Fibroblast of lung (primary cell): ENCODE results near the gene RXFP3. TPM values are rescaled to one million over a fixed set of nuclear protein-coding genes. Genes with fewer than 3 reads are reported as not detected.

Source experiments
- DNase-seq, 2 donors: peaks; one replicate each; pipeline versions ENCODE4 v3.0.0 to v3.0.0-alpha.2; 2010; ENCODE audit warnings: low read depth in 2 of 2
- H2AFZ ChIP-seq: 2 replicates; pipeline ENCODE4 v1.5.1; 2012; ENCODE audit warnings: low read length, control low read depth, inconsistent platforms
- H3K27ac ChIP-seq: 2 replicates; pipeline ENCODE4 v1.5.1; 2011; ENCODE audit warnings: low read length, control low read depth; ENCODE audit not compliant: insufficient read depth
- H3K27me3 ChIP-seq: 2 replicates; pipeline ENCODE4 v1.5.1; 2011; ENCODE audit warnings: mild to moderate bottlenecking, low read length; ENCODE audit not compliant: control insufficient read depth, insufficient read depth
- H3K36me3 ChIP-seq: 2 replicates; pipeline ENCODE4 v1.5.1; 2011; ENCODE audit warnings: low read length; ENCODE audit not compliant: control insufficient read depth, insufficient read depth
- H3K4me1 ChIP-seq: 2 replicates; pipeline ENCODE4 v1.5.1; 2011; ENCODE audit warnings: low read length; ENCODE audit not compliant: control insufficient read depth, insufficient read depth; ENCODE audit errors: extremely low read depth
- H3K4me2 ChIP-seq: 2 replicates; pipeline ENCODE4 v1.5.1; 2011; ENCODE audit warnings: low read length, control low read depth; ENCODE audit not compliant: insufficient read depth; ENCODE audit errors: extremely low read depth
- H3K4me3 ChIP-seq, 4 experiments: fragments of 200-600 bp in 1 of 4; sonication (generic) in 1 of 4; replicated peaks in 1 of 4; 2 replicates each; pipeline ENCODE4 v1.5.1; 2011 to 2016; ENCODE audit warnings: low read length in 4 of 4, low read depth in 3 of 4, mild to moderate bottlenecking in 3 of 4, control low read depth in 2 of 4, inconsistent platforms in 1 of 4, mixed read lengths in 1 of 4; ENCODE audit not compliant: insufficient read depth in 1 of 4; ENCODE audit errors: control extremely low read depth in 1 of 4
- H3K79me2 ChIP-seq: 2 replicates; pipeline ENCODE4 v1.5.1; 2012; ENCODE audit warnings: mild to moderate bottlenecking, low read length, inconsistent platforms; ENCODE audit not compliant: control insufficient read depth, insufficient read depth
- H3K9ac ChIP-seq: 2 replicates; pipeline ENCODE4 v1.5.1; 2011; ENCODE audit warnings: mild to moderate bottlenecking, low read length, control low read depth; ENCODE audit not compliant: insufficient read depth
- H3K9me3 ChIP-seq: 2 replicates; pipeline ENCODE4 v1.5.1; 2012; ENCODE audit warnings: low read depth, low read length; ENCODE audit not compliant: control insufficient read depth, insufficient read depth
- H4K20me1 ChIP-seq: 2 replicates; pipeline ENCODE4 v1.5.1; 2011; ENCODE audit warnings: low read length; ENCODE audit not compliant: control insufficient read depth, insufficient read depth; ENCODE audit errors: extremely low read depth
- EZH2 ChIP-seq: IDR thresholded peaks from 2 replicates; pipeline ENCODE4 v1.5.1; 2012; ENCODE audit warnings: low read length, control low read depth, mild to moderate bottlenecking; ENCODE audit errors: missing control alignments
- polyA plus RNA-seq, 2 donors: library from polyadenylated mRNA; depleted of rRNA in 1 of 2; stranded (reverse) in 1 of 2; unstranded in 1 of 2; fragments of >200 nt; gene quantifications; 2 replicates each; pipeline ENCODE4 v1.2.1, GENCODE V29; 2011 to 2012; ENCODE audit warnings: missing spikeins in 1 of 2
- total RNA-seq: library from RNA; depleted of rRNA; stranded (reverse); fragments of >200 nt; gene quantifications from 2 replicates; pipeline ENCODE4 v1.2.1, GENCODE V29; 2014
- TF ChIP-seq, protein P1 (sequence below), 2 donors: IDR thresholded peaks in 1 of 2; conservative IDR thresholded peaks in 1 of 2; 1 replicate in 1 of 2; 2 replicates in 1 of 2; pipeline ENCODE4 v1.5.1; 2011 to 2012; ENCODE audit warnings: low read length in 2 of 2, control low read depth in 1 of 2, inconsistent platforms in 1 of 2, low read depth in 1 of 2, mild to moderate bottlenecking in 1 of 2

The RXFP3 gene
- total and polyA plus RNA-seq, 2 donors (not counting 1 experiment from before 2014, with no cell fraction given): not detected

DNA sequence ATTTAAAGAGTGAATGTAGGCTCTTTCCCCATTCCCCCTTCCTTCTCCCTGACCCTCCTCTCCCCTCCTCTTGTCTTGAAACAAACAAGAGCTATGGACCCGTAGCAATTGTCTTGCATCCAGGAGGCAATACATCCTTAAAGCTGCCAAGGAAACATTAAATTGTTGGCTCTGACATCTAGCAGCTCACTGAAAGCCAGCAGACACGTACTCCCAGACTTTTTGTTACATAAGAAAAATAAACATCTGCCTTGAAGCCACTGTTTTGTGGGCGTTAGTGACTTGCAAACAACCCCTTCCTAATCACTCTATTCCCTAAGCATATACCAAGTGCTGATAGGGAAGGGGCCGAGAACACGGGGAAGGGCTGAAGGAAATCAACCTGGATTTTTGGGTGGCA, 39.7 kb downstream of the RXFP3 start:
- Histone ChIP-seq H3K4me1 (no peaks in the 10 kb centered on the region), H3K79me2 (no peaks in the 10 kb centered on the region), H3K9me3 (no peaks in the 10 kb centered on the region), H3K9ac (no peak overlapping the region), H3K27me3 (no peaks in the 10 kb centered on the region), H3K4me2 (no peak overlapping the region), H3K4me3 (no peak overlapping the region), H3K36me3 (no peaks in the 10 kb centered on the region), H4K20me1 (no peaks in the 10 kb centered on the region), H2AFZ (no peak overlapping the region), H3K27ac (no peak overlapping the region)
- TF ChIP-seq, protein P1, sequence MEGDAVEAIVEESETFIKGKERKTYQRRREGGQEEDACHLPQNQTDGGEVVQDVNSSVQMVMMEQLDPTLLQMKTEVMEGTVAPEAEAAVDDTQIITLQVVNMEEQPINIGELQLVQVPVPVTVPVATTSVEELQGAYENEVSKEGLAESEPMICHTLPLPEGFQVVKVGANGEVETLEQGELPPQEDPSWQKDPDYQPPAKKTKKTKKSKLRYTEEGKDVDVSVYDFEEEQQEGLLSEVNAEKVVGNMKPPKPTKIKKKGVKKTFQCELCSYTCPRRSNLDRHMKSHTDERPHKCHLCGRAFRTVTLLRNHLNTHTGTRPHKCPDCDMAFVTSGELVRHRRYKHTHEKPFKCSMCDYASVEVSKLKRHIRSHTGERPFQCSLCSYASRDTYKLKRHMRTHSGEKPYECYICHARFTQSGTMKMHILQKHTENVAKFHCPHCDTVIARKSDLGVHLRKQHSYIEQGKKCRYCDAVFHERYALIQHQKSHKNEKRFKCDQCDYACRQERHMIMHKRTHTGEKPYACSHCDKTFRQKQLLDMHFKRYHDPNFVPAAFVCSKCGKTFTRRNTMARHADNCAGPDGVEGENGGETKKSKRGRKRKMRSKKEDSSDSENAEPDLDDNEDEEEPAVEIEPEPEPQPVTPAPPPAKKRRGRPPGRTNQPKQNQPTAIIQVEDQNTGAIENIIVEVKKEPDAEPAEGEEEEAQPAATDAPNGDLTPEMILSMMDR (conservative IDR thresholded peaks at IDR 0.05 in 1 of 2, IDR thresholded peaks at IDR 0.05 in 1 of 2; ENCODE audit: low read depth in 1 of 2, low read length in 2 of 2): no peak
- TF ChIP-seq EZH2: no peak
- DNase-seq: peak; percentile 23 to 36

DNA sequence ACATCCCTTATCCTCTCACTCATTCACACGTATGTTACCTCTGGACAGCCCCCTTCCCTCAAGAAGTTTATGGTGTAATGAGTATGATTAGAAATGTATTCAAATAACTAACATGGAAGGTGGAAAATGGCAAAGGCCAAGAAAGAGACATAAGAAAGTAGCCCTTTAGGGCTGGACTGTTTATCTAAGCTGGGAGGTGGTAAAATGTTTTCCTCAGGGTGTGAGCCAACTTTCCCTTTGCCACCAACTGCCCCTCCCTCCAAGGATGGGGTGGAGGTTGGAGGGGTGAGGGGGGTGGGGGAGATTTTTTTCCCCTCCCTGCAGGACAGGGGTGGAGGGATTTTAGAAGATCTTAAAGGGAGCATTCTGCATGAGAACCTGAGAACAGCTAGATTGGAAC, 40.1 kb downstream of the RXFP3 start:
- DNase-seq: no peak
- Histone ChIP-seq H3K36me3 (no peaks in the 10 kb centered on the region), H3K4me1 (no peaks in the 10 kb centered on the region), H3K4me2 (no peak overlapping the region), H3K9me3 (no peaks in the 10 kb centered on the region), H3K27me3 (no peaks in the 10 kb centered on the region), H3K27ac (no peak overlapping the region), H3K79me2 (no peaks in the 10 kb centered on the region), H3K4me3 (no peak overlapping the region), H3K9ac (no peak overlapping the region), H2AFZ (no peak overlapping the region), H4K20me1 (no peaks in the 10 kb centered on the region)
- TF ChIP-seq EZH2: no peak
- TF ChIP-seq, protein P1 (conservative IDR thresholded peaks at IDR 0.05 in 1 of 2, IDR thresholded peaks at IDR 0.05 in 1 of 2; ENCODE audit: low read depth in 1 of 2, low read length in 2 of 2): no peak

DNA sequence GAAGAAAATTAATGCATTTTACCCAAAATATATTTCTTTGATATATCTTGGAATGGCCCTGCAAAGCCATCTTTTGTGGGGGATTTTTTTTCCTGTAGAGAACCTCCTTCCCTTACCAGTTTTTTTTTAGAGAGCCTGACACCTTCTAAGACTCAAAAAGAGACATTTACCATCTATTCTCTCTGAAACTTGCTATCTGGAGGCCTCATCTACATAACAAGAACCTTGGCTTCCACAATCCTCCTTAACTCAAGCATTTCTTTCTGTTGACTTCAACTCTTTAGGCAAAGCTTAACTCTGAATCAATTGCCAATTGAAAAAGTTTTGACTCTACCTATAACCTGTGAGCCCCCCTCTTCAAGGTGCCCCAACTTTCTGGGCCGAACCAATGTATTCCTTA, 42.1 kb downstream of the RXFP3 start:
- H2AFZ ChIP-seq: no peak overlapping the region
- H4K20me1 ChIP-seq: no peaks in the 10 kb centered on the region
- H3K9ac ChIP-seq: no peak overlapping the region
- TF ChIP-seq, protein P1 (conservative IDR thresholded peaks at IDR 0.05 in 1 of 2, IDR thresholded peaks at IDR 0.05 in 1 of 2; ENCODE audit: low read depth in 1 of 2, low read length in 2 of 2): no peak
- TF ChIP-seq EZH2: no peak
- no peak overlapping the region for H3K4me2 ChIP-seq
- no peak for DNase-seq
- H3K4me3 ChIP-seq: no peak overlapping the region
- H3K36me3 ChIP-seq: no peaks in the 10 kb centered on the region
- H3K27ac ChIP-seq: no peak overlapping the region
- no peaks in the 10 kb centered on the region for H3K4me1 ChIP-seq
- no peaks in the 10 kb centered on the region for H3K27me3 ChIP-seq
- no peaks in the 10 kb centered on the region for H3K79me2 ChIP-seq
- no peaks in the 10 kb centered on the region for H3K9me3 ChIP-seq
